ENCODE results near the gene ADAMTS17. TPM values are rescaled to one million over a fixed set of nuclear protein-coding genes. Genes with fewer than 3 reads are reported as not detected.

The ADAMTS17 gene
- total RNA-seq, 1 experiment from 2014 or later, result 0.16 TPM

DNA sequence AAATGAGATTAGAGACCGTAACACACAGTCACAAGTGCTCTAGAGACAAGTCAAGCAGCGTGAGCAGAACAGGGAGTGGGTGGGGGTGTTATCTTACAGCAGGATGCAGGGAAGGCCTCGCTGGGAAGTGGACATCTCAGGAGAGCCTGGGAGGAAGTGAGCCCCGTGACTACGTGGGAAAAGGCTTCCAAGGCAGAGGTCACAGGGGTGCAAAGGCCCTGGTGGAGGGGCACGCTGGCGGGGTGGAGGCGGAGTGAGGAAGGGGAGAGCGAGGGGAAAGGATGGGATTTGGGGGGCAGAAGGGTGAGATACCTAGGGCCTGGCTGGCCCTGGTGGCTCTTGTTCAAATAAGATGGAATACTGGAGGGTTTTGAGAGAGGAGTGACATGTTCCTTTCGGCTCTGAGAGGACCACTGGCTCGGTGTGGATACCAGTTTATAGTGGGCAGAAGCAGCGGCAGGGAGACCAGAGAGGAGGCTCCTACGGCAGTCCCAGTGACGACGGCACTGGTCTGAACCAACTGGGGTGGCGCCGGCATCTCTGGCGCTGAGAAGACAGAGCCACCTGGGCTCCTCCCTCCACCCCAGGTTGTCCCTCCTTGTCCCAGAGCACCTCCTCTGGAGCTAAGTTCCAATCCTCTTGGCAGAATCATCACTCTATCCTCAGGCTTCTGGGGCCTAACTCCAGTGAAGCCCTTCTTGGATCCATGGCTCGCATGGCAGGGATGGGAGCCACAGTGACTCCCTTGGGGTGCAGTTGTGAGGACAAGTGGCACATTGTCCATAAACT is 342.3 kb downstream of the ADAMTS17 start:
- DNase-seq (ENCODE audit: low spot score), result no peak

DNA sequence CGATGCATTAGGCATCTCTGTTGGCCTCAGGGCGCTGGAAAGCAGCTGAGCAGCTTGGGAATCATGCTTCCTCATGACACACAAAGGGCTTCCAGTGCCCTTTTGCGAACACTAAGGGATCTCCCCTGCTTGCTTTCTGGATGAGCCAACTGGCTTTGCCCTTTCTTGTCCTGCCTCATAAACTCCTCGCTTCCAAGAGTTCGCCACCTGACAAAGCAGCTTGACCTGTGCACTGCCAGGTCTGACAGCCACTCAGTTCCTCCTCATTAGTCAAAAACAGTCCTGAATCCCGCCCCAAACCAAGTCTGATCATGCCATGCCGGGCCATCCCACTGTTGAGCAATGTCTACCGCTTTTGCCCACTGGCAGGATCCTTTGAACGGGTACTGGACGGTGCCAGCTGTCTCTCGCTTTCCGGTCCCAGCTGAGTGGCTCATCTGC is 343.1 kb downstream of the ADAMTS17 start:
- DNase-seq (ENCODE audit: low spot score), result no peak

DNA sequence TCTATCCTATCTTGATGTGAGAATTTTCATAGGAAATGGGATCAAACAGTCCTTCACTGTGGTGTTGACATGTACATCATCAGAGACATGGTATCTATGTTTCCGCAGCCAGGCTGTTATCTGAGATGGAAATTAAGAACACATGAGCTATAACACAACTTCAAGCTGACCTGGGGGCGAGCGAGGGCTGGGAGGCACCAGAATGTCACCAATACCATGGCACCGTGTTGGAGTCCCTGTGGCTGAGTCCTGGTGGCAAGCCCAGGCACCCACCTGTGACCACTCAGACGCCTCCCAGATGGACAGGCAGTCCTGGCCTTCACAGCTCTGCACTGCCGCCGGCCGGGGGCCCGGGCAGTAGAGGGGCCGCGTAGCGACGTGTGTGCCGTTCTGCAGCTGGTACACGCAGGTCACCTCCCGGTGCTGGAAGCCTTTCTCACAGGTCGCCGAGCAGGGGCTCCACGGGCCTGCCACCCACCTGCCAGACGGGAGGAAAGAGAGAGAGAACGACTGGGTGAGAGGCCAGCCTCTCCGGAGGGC is 344.6 kb downstream of the ADAMTS17 start:
- DNase-seq (ENCODE audit: low spot score), result no peak

DNA sequence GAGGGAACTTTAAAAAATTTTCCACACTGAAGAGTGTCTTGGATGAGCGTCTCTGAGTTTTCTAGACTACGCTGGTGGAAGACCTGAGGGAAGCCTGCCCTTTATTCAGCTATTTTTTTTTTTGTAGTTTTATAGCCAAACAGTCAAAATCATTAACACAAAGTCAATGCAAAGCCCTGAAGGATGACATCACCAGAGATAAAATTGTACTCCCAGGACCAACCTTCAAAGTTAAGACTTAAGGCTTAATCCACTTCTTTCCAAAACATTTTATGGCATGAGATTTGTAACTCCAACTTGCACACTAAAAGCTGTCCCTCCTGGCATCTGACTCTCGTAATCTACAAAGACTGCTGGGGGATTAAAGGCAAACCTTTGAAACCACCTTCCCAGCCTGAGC is 345.1 kb downstream of the ADAMTS17 start:
- DNase-seq (ENCODE audit: low spot score), result no peak

DNA sequence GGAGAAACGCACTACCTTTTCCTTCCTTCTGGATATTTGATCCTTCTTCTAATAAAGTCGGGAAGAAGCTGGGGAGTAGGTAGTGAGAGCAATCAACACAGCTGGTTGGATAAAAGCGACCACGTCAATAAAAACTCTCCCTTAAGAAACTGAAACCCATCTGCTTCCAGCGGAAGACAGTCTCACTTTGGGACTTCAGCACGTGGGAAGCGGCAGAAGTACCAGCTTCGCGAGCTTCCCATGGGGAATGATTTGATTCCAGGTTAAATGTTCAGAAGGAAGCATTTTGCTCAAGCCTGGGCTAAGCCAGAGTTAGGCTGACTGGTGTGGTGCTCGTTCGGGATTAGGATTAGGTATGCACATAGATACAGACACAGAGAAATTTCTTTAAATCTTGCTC is 346.2 kb downstream of the ADAMTS17 start:
- DNase-seq (ENCODE audit: low spot score), result no peak

DNA sequence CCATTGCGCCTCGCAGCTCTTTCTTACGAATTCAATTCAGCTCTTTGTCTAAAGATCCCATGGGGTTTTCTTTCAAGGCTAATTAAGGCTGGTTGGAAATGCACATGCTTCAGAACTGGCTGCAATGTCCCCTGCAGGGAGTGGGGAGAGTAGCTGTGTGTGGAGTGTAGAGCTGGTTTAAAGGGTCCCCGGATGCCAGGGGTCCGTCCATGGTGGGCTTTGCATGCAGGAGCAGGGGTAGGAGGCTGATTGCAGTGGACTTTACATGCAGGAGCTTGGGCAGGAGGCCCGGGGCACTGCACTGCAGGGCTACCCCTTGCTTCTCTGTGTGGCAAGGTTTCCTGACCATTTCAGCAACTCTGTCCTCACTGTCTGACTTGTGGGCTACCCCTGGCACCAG is 346.9 kb downstream of the ADAMTS17 start:
- DNase-seq (ENCODE audit: low spot score), result no peak

DNA sequence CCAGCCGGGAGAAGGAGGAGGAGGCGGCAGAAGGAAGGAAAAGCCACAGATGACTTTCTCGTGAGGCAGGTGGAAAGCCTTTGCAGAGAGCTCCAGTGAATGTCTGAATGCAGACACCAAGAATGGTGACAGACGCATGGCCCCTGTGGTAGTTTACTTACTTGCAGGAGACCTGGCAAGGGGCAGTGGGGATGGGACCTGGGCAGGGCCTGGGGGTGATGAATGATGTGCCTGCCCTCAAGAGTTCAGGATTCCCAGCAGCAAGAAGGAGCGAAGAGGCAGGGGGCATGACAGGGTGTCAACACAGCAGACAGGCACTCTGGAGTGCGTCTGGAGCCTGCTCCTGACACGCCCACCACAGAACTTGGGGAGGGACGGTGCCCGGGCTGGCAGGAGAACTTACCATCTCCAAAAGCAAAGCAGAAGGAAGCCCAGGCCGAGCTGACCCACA is 348.1 kb downstream of the ADAMTS17 start:
- no peak for DNase-seq (ENCODE audit: low spot score)

DNA sequence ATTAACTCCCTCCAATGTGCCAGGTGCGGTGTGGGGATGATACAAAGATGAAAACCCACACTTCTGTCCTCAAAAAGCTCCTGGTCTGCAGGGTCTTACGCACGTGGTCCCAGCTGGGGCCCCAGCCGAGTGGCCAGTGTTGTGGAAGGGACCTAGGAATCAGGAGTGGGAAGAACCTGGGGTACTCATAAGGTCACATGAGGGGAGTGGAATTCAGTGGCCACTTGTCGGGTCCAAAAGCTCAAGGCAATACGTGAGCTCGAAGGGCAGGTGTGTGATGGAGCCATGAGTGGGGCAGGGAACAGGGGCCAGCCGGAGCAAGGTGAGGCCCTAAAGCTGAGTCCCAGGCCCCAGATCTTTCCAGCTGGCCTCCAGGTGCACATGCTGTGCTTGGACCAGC is 348.5 kb downstream of the ADAMTS17 start:
- no peak for DNase-seq (ENCODE audit: low spot score)

DNA sequence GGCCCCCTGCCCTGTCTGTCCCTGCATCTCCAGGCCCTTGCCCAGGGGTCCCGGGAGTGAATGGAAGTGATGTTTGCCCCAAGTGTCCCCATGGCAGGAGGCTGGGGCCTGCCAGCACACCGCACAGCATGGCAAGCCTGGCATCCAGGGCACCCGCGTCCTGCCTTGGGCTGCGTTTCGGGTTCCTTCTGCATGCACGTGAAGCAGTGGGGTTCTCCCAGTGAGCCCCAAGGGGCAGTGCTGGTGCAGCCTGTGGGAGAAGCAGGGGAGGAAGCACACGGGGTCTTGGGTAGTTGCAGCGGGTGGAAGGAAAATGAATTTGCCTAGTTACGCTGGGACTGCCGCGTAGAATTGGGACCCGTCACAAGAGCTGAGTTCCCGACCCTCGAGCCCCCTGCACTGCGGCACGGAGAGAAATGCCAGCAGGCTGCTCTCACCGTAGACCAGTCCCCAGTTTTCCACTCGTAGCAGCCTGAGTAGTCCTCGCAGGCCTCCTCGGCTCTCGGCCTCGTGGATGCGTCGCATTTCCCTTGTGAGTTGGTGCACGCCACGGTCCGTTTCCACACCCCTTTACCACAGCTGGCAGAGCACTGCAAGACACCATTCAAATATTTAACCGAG is 349.1 kb downstream of the ADAMTS17 start:
- DNase-seq (ENCODE audit: low spot score), result no peak

DNA sequence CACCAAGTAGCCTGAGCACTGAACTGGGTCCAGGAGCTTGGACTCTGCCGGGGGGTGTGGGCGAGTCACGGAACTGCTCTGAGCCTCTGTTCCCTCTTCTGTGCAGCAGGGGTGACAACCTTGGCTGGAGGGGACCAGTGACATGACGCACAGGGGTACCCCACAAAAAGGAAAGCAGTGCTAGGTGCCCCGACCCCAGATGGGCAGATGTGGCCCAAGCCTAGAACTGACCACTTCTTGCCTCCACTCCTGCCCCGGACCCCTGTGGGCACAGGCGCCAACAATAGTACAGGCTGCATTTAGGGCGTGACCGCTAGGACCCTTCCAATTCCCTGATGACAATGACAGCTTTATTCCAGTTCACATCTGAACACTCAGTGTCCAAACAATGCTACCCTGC is 352.7 kb downstream of the ADAMTS17 start:
- DNase-seq (ENCODE audit: low spot score), result no peak

DNA sequence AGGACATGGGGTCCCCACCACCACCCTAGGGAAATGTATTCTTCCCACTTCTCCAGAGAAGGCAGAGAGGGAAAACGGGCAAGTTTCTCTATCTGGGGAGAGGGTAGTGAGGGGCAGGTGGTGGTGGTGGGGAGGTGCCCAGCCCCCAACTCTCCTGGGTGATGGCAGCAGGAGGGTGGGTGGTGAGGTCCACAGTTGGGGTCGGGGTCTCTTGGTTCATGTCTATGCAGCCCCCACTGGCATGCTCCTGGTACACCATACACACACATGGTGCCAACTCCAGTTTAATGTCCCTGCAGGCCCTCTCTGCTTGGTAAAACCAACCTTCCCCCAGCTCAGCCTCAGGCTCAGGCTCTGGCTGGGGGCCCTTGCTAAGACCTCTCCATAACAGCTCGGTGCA is 354.1 kb downstream of the ADAMTS17 start:
- no peak for DNase-seq (ENCODE audit: low spot score)

DNA sequence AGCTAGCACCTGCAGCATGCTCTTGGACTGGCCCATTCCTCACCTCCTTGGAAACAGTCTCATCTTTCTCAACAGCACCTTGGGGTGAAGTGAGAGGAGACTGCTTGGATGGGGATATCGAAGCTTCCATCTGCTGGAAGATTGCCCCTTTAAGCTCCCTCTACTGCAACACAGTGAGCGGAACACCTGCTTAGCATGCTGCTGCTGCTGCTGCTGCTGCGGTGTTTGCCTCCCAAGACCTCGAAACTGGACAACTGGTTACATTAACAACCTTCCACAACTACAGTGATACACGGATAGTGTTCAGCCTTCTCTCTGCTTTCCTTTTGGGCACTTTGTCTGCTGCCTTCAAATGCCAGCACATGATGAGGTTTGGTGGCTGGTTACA is 354.7 kb downstream of the ADAMTS17 start:
- no peak for DNase-seq (ENCODE audit: low spot score)

DNA sequence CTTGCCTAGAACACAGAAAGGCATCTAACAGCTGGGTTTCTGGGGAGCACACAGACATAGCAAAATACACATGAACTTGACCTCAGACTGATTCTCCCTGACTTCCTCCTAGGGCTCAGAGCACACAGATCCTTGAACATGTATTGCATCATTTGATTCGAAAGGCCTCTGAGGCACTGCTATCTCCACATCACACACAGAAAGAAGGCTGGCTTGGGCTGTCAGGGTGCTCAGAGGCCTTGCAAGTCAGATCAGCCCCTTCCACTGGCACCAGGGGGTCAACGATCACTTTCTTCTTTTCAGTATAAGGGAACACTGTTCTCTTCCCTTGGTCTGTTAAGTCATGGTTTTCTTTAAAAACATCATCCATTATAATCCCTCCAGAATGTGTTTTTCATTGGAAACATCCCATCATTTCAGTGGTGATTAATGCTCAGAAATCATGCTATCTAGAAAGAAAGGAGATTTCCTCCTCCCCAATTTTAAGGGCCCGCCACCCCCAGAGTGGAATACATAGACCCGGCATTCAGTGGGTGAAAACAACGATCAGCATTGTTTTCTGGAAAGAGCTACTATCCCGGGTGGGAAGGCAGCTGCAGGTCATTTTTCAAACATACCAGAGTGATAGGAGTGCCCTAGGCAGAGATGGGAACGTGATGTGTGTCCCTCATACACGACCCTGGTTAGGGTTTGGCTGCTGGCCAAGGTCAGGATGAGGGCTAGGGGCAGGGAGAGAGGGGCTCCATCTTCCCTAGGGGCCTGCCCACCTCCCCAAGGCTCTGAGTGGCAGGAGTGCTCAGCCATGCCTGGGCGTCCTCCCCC is 355.3 kb downstream of the ADAMTS17 start:
- no peak for DNase-seq (ENCODE audit: low spot score)

DNA sequence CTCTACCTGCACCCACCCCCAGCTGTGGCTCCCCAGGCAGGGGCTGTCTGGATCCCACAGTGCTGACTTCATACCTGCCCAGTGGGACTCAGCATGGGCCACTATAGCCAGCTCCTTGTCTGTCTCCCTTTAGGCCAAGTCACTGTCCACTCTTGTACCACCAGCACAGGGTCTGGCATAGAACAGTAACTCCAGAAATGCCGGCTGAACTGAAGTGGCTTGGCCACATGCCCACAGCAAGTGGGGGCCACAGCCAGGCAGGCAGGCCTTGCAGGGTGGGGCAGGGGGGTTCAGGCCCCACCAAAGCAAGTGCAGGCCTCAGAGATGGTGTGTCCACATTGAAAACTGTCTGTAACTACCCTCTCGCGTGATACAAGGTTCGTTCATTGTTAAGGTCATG is 355.9 kb downstream of the ADAMTS17 start:
- no peak for DNase-seq (ENCODE audit: low spot score)

DNA sequence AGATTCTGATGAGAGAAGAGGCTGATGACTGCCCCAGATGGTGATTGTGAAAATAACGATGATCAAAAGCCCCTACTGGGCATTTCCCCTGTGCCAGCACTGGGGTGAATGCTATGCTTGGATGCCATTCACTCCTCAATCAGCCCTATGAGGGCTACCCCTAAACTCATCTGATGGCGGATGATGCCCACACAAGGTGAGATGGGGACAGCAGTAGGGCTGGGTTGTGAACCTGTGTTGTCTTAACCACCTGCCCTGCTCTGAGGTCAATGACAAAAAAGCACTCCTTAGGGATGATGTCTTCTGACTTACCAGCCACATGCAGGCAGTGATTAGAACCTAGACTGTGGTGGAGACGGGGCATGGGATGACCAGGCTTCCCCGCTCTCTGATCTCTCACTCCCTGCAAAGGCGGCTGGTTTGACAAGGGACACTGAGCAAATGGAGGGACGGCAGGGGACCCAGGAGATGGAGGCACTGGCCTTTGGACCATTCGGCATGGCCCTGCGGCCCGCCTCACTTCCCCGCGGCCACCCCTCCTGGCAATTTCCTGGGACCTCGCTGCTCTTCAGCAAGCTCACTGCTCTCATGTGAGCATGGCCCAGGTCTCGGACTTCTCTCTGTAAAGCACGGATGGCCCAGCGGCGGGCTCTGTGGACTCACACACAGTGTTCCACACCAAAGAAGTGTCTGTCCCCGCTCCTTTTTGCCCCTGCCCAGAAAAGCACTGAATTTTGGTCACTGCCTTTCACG is 357.1 kb downstream of the ADAMTS17 start:
- no peak for DNase-seq (ENCODE audit: low spot score)

DNA sequence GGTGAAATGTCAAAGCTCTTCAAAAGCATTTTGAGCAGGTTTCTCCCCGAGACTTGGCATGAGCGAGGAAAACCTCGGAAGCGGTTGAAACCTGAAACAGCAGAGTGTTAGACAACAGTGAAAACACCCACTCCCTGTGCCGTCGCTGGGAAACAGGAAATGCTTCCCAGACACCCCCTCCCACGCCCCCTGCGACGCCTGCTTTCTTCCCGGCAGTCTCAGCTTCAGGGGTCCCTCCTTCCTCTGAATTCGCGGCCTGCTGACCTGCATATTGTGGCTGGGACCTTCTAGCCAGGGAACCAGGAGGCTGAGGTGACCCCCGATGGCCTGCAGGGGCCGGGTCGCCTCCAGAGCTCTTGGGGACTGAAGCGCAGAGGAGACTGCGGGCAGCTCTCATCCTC is 357.9 kb downstream of the ADAMTS17 start:
- no peak for DNase-seq (ENCODE audit: low spot score)

DNA sequence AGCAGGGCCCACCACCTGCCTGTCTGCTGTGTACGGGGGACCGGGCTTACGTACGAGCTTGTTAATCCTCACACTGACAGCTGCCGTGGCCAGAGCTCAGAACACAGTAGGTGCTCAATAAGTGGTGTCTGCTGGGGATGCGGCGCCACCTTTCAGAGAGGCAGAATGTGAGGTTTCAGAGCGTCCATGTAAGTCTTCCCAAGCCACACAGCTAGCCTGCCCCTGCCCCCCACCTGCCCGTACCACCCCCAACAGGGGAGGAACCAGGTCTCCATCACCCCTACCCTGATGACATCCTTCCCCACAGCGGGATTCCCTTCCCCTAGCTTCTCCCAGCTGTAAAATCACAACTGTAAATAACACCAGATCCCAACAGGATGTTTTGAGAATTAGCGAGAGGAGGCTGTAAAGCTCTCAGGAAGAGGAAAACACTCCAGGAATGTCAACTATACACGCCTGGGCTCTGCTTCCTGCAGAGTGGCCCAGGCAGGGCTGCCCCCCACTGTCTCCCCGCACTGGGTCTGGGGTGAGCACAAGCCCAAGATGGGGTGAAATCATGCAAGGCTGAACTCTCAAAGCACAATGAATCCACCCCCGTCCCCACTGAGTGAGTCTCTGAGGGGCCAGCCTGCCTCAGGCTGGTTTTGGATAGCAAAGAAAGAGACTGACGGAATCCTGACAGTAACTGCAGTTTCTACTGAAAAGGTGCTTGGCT is 358.4 kb downstream of the ADAMTS17 start:
- DNase-seq (ENCODE audit: low spot score), result no peak

DNA sequence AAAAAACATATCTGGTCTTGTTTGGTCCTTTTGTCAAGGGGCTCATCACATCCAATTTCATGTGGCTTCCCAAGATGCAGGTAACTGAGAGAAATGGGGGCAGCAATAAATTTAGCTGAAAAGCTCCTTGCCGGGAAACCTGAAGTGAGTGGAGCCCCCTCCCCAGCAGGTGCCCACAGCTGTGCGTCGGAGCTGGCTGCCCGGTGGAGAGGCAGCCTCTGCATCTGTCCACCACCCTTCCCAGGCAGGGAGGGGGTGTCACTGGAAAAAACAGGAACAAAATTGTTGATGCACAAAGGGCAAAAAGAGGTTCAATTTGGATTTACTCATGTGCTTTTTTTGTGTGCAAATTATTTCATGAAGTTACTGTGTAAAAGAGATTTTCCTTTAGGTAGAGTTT is 359.1 kb downstream of the ADAMTS17 start:
- DNase-seq (ENCODE audit: low spot score), result no peak

DNA sequence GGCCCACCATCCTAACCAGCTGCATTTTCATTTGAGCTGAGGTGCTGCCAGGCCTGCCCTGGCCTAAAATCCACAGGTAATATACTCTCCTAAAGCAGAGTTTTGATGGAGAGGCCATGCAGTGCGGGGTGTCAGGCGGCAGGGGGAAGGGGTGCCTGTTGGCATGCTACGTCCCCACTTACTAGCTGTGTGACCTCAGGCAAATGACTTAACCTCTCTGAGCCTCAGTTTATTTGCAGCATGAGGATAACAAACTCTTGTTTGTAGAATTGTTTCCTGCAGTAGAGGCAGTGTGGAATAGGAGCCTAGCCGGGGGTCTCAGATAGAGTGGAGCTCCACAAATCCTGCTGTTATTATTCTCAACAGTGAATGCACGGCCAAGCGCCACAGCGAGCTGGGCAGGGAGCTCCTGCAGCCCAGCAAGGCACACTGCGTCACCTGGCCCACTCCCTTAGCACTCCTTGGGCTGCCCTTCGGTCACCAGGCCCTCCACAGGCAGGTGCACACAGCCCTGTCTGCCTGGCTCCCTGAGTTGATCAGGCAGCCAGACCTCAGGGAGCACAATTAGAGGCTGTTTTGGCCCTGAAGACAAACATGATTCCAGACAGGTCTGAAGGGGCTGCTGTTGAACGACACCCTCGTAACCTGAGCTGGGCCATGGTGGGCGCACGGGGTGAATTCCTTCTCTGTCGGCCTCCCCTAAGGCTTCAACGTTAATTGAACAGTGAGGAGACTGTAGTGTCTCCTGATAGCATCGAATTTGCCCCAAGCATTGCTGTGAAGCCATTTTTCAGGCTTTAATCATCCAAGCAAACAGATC is 359.7 kb downstream of the ADAMTS17 start:
- no peak for DNase-seq (ENCODE audit: low spot score)

DNA sequence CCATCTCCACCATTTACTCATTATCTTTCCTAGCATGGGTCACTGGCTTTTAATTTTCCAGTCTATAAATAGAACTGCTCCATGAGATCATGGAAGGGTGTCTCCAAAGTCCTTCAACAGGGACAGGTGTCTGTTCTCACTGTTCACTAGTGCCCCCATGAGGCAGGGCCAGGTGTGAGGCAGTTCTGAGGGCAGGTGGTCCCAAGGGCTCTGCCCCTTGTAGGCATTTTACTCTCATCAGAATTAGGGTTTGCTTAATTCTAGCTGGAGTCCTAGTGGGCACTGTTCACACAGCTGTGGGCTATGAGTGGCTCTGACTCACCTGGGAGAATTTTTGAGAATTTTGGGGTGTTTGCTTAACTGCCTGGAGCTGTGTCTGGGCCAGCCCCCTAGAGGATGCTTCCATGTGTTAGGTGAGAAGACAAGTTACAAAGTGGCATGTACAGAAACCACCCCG is 360.6 kb downstream of the ADAMTS17 start:
- DNase-seq (ENCODE audit: low spot score), result no peak

All from A172 (cell line).